HG02840 (cell line): Measurements from ENCODE around the gene XYLT1.

ENCODE experiments used
- ATAC-seq: cut with Tn5 transposase; IDR thresholded peaks from one replicate; pipeline ENCODE4 v1.9.1; 2021; ENCODE audit warnings: mild to moderate bottlenecking, moderate library complexity, moderate number of reproducible peaks; ENCODE audit not compliant: unreplicated experiment, low FRiP score

Gene XYLT1

GRCh38 chr16:17134586-17134985 is 336.2 kb downstream of the XYLT1 start:
- peak; percentile 77 for ATAC-seq

GRCh38 chr16:17133851-17134250 is 336.9 kb downstream of the XYLT1 start:
- ATAC-seq, result no peak

- no peak for ATAC-seq
Observed at GRCh38 chr16:17131351-17131750, 339.4 kb downstream of the XYLT1 start.

DNA sequence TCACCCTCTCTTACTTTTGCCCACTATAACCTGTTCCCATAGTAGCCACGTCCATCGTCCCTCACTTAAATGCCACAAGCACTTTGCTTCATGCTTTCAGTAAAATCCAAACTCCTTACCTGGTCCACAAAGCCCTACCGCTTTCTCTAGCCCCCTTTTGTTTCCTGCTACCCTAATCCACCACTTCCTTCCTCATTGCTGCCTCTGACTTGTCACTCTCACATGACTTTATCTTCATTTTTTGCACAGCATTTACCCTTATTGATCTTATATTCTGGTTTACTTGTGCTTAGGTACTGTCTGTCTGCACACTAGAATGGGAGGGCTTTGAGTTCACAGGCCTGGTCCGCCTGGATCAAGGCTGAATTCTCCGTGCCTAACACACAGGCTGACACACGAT is 340.0 kb downstream of the XYLT1 start:
- ATAC-seq, result no peak

DNA sequence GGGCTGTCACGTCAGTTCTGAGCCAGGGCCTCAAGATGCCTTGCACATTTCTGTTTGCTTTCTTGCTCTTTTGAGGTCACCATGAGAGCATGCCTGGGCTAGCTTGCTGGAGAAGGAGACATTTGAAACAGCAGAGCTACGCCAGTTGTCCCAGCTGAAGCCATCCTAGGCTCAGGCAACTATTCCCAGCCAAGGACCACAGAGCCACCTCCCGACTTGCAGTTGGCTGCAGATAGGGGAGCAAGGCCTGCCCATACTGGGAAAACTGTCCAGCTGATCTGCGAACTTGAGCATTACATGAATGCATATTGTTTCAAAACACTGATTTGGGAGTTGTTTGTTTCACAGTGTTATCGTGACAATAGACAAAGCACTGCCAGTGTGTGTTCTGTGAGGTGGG is 340.8 kb downstream of the XYLT1 start:
- ATAC-seq, result no peak

DNA sequence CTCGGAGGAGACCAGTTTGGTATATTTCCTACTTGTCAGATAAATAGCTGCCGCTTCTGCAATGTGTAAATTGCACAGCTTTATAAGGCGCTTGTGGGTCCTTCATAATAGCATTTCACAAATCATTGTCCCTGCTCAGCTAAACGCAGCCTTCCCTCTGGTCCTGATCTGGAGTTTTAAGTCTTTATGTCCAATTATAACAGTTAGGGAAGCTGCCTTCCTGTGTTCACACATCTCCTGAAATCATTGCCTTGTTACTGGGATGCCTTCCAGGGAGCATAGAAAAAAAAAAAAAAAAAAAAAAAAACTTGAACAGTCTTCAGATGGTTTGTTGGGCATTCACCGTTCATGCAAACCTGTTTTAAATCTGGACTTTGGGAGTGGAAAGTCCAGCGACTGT is 342.0 kb downstream of the XYLT1 start:
- no peak for ATAC-seq

DNA sequence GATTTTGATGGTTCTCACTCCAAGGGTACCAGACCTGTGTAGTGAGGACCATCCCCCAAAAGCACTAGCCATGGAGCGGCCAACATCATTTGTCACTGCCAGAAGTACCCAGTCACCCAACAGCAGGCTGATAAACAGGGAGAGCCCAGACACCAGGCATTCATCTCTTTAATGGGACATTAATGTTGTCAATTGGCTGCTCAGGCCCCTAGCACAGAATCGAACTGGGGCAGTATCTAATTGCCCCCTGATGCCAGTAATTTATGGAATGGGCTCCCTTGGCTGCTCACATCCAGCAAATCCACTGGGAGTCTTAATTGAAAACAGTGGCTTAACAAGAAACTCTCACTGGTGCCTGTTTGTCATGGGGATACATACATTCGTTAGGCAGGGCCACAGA is 344.6 kb downstream of the XYLT1 start:
- no peak for ATAC-seq

DNA sequence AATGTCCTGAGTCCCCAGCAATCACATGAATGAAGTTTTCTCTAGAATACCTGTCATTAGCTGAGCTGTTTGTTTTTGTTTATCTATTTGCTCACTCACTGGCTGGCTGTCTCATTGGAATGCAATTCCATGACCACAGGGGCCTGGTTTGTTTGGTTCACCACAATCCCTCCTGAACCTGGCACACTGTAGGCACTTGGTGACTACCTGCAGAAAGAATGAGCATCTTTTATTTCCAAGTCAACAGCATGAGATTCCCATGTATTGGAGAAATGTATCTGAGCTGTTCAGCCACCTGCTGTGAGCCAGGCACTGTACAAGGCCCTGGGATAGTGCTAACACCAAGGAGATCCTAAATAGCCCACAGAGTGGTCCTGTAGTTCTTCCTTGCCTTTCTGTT is 345.1 kb downstream of the XYLT1 start:
- no peak for ATAC-seq

GRCh38 chr16:17117906-17118577 is 352.7 kb downstream of the XYLT1 start:
- no peak for ATAC-seq

DNA sequence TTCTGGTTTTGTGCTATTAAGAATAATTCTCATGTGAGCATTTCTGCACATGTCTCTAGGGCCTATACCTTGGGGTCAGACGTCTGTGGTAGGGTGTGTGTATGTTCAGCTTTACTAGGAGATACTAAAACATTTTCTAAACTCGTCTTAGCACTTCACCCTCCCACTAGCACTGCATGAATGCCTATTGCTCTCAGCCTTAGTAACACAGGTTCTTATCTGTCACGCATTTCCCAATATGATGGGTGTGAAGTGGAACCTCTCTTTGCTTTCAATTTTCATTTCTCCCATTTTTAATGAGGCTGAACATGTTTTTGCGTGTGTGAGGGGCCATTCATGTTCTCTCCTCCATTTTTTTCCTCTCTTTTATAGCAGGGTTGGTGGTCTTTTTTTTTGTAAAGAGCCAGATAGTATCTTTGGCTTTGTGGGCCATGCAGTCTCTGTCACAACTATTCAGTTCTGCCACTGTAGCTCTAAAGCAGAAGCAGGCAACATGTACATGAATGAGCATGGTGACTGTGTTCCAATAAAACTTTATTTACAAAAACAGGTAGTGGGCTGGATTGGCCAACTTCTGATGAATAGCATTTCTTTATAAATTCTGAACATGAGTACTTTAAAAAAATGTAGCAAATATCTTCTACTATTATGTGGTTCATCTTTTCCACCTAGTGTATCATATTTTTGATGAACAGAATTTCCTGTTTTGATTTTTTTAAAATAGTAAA is 354.0 kb downstream of the XYLT1 start:
- ATAC-seq, result no peak

DNA sequence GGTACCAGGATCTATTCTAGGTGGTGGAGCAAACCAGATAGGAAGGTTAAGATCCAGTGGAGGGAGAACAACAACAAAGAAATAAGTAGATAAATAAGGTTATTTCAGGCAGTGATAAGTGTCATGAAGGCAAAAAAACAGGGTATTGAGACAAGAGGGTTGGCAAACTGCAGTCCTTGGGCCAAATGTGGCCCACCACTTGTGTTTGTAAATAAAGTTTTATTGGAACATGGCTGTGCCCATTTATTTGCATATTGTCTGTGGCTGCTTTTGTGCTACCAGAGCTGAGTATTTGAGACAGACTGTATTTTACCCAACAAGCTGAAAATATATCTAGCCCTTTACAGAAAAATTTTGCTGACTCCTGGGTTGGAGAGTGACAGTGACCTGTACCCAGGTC is 361.3 kb downstream of the XYLT1 start:
- no peak for ATAC-seq

- no peak for ATAC-seq
Observed at GRCh38 chr16:17108596-17108995, 362.2 kb downstream of the XYLT1 start.

- ATAC-seq, result no peak
Observed at GRCh38 chr16:17107450-17107849, 363.3 kb downstream of the XYLT1 start.

DNA sequence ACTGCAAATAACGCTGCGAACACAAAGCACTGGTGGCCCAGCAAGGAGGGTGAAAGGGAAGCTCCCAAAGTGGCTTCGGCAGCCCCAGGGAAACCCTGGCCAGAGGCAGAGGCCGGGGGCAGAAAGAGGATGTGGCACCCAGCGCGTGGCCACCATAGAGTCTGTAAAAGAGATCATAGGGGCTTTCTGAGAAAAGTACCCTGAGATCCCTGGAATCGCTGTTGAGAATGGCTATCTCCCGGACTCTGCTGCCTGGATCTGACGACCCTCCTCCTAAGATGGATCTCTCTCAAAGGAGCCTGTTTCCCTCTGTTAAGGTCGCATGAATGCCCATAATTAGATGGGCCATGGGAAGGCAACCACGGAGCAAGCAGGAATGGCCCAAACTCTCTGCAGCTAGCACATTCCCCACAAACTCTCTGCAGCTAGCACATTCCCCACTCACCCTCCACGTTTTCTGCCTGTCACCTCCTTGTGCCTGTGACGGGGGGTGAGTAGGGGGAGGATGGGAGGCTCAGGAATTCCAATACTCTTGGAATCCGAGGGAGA is 364.4 kb downstream of the XYLT1 start:
- ATAC-seq, result no peak

GRCh38 chr16:17105239-17105797 is 365.4 kb downstream of the XYLT1 start:
- no peak for ATAC-seq

DNA sequence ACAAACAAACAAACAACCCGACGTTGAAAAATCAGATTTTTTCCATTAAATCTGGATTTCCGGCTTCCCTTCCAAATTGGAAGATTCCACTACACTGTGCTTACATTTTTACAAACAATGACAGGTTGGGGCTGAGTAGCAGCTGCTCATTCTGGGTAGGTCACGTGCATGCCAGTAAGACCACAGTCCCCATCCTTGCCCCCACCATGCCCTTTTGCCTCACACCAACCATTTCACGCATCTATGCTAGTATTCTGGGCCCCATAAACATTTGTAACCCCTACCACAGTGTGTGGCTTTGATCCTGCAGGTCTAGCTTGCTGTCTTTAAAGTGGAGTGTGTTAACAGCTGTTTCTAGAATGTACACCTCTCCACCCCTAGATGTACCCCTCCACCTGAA is 366.1 kb downstream of the XYLT1 start:
- no peak for ATAC-seq

- no peak for ATAC-seq
Observed at GRCh38 chr16:17103216-17103615, 367.5 kb downstream of the XYLT1 start.

GRCh38 chr16:17101646-17102045 is 369.1 kb downstream of the XYLT1 start:
- no peak for ATAC-seq

- ATAC-seq, result no peak
Observed at GRCh38 chr16:17098685-17099084, 372.1 kb downstream of the XYLT1 start.

DNA sequence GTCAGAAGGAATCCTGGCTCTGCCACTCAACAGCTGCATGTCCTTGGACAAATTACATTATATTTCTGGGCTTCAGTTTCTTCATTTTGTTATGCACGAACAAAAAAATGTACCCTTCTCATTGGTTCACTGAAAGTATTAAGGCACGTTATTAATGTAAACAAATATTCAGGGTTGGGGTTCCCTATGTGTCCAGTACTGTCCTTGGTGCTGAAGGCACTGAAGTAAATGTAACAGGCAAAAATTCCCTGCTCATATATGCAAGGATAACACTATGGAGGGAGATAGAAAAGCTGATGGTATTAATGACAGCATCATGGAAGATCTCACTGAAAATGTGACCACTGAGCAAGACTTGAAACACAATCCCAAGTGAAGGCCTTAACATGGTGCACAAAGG is 386.6 kb downstream of the XYLT1 start:
- ATAC-seq, result no peak

DNA sequence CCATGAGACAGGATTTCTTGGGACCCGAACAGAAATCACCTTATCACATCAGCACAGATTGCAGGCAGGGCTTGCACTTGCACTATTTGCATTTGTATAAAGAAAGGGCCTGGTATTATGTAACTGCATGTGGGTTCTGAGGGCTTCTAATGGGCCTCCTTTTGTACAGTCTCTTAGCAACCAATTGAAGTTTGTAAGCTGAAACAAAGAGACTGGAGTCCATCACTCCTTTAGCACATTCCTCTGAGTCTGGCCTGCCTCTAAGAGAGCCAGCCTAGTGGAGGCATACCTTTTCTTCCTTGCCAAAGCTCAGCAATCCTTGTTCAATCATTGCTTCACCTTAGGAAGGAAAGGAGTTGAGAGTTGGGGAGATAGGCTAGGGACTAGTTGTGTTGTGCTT is 387.1 kb downstream of the XYLT1 start:
- ATAC-seq, result no peak
